GM23338 (cell line): ENCODE measurements around the gene FXYD6. TPM values are rescaled to one million over a fixed set of nuclear protein-coding genes. Genes with fewer than 3 reads are reported as not detected.

Experiments
- ATAC-seq: fragments of 200-7000 bp; cut with Tn5 transposase; 3 replicates; pipeline ENCODE4 v1.9.1; 2020
- DNase-seq: peaks from one replicate; pipeline ENCODE4 v3.0.0-alpha.2; 2015; ENCODE audit warnings: low spot score
- H2AFZ ChIP-seq: fragments of 200-600 bp; sonication (generic); 2 replicates; pipeline ENCODE4 v1.8.0; 2016; ENCODE audit warnings: antibody characterized with exemption, mild to moderate bottlenecking, moderate library complexity
- H3F3A ChIP-seq: fragments of 200-600 bp; sonication (generic); replicated peaks from 2 replicates; pipeline ENCODE4 v1.8.0; 2017; ENCODE audit warnings: antibody characterized with exemption, mixed run types, low read depth
- H3K27ac ChIP-seq: fragments of 200-600 bp; sonication (generic); 2 replicates; pipeline ENCODE4 v1.6.1; 2016; ENCODE audit warnings: low read depth
- H3K27me3 ChIP-seq: fragments of 200-600 bp; sonication (generic); 2 replicates; pipeline ENCODE4 v1.8.0; 2016; ENCODE audit warnings: mild to moderate bottlenecking, mixed run types, moderate library complexity; ENCODE audit not compliant: insufficient read depth
- H3K36me3 ChIP-seq: fragments of 200-600 bp; sonication (generic); 2 replicates; pipeline ENCODE4 v1.8.0; 2016; ENCODE audit warnings: mild to moderate bottlenecking; ENCODE audit not compliant: insufficient read depth
- H3K4me1 ChIP-seq: fragments of 200-600 bp; sonication (generic); 2 replicates; pipeline ENCODE4 v1.8.0; 2016; ENCODE audit warnings: mild to moderate bottlenecking, moderate library complexity; ENCODE audit not compliant: insufficient read depth
- H3K4me2 ChIP-seq: fragments of 200-600 bp; sonication (generic); 2 replicates; pipeline ENCODE4 v1.7.1; 2017; ENCODE audit warnings: mixed run types
- H3K4me3 ChIP-seq: fragments of 200-600 bp; sonication (generic); 2 replicates; pipeline ENCODE4 v1.6.1; 2016; ENCODE audit warnings: mixed run types
- H3K79me2 ChIP-seq: fragments of 200-600 bp; sonication (generic); replicated peaks from 2 replicates; pipeline ENCODE4 v1.8.0; 2017; ENCODE audit warnings: mild to moderate bottlenecking; ENCODE audit not compliant: insufficient read depth
- H3K9me2 ChIP-seq: fragments of 200-600 bp; sonication (generic); 2 replicates; pipeline ENCODE4 v1.8.0; 2017; ENCODE audit not compliant: insufficient read depth
- H4K20me1 ChIP-seq: fragments of 200-600 bp; sonication (generic); replicated peaks from 2 replicates; pipeline ENCODE4 v1.8.0; 2017; ENCODE audit warnings: mild to moderate bottlenecking; ENCODE audit not compliant: insufficient read depth
- H3K27ac Mint-ChIP-seq: 2 replicates; pipeline ENCODE4 v1.8.0; 2020; ENCODE audit warnings: inconsistent platforms, mild to moderate bottlenecking, moderate library complexity, mixed read lengths
- H3K27me3 Mint-ChIP-seq: 3 replicates; pipeline ENCODE4 v1.8.0; 2022; ENCODE audit warnings: low read depth, mild to moderate bottlenecking, moderate library complexity, mixed read lengths, inconsistent platforms; ENCODE audit not compliant: insufficient read depth, poor library complexity
- H3K36me3 Mint-ChIP-seq: 3 replicates; pipeline ENCODE4 v1.8.0; 2021; ENCODE audit warnings: low read depth, mild to moderate bottlenecking, inconsistent platforms, moderate library complexity, mixed read lengths
- H3K4me1 Mint-ChIP-seq: 3 replicates; pipeline ENCODE4 v1.8.0; 2020; ENCODE audit warnings: mild to moderate bottlenecking, inconsistent platforms, mixed read lengths
- H3K4me3 Mint-ChIP-seq: 3 replicates; pipeline ENCODE4 v1.8.0; 2021; ENCODE audit warnings: moderate library complexity, mild to moderate bottlenecking, inconsistent platforms, mixed read lengths
- H3K9me3 Mint-ChIP-seq: 3 replicates; pipeline ENCODE4 v1.8.0; 2020; ENCODE audit warnings: moderate library complexity, mild to moderate bottlenecking, inconsistent platforms, mixed read lengths
- CREB1 ChIP-seq: fragments of 250-450 bp; sonication (Bioruptor Pico); IDR thresholded peaks from 2 replicates; pipeline ENCODE4 v1.5.0; 2020; ENCODE audit warnings: low read depth, mild to moderate bottlenecking, moderate library complexity
- EZH2phosphoT487 ChIP-seq: fragments of 200-600 bp; sonication (generic); IDR thresholded peaks from one replicate; pipeline ENCODE4 v1.8.1; 2018; ENCODE audit warnings: antibody characterized with exemption; ENCODE audit not compliant: unreplicated experiment
- JUNB ChIP-seq: IDR thresholded peaks from one replicate; pipeline ENCODE4 v1.6.1; 2016; ENCODE audit warnings: antibody characterized with exemption; ENCODE audit not compliant: unreplicated experiment
- POLR2AphosphoS5 ChIP-seq: IDR thresholded peaks from 2 replicates; pipeline ENCODE4 v1.6.1; 2016; ENCODE audit warnings: antibody characterized with exemption, low read depth
- REST ChIP-seq: IDR thresholded peaks from one replicate; pipeline ENCODE4 v1.6.1; 2018; ENCODE audit warnings: antibody characterized with exemption; ENCODE audit not compliant: unreplicated experiment
- STAT1 ChIP-seq: IDR thresholded peaks from one replicate; pipeline ENCODE4 v1.6.1; 2016; ENCODE audit warnings: antibody characterized with exemption; ENCODE audit not compliant: unreplicated experiment
- ZNF114 ChIP-seq: fragments of 250-450 bp; sonication (Bioruptor Pico); IDR thresholded peaks from 2 replicates; pipeline ENCODE4 v1.5.0; 2020; ENCODE audit warnings: mild to moderate bottlenecking, moderate library complexity
- ZNF331 ChIP-seq: fragments of 250-450 bp; sonication (Bioruptor Pico); IDR thresholded peaks from 2 replicates; pipeline ENCODE4 v1.5.0; 2020; ENCODE audit warnings: low read depth, mild to moderate bottlenecking, moderate library complexity
- polyA plus RNA-seq: library from polyadenylated mRNA; unstranded; fragments of >200 nt; fragmentation: Nextera tagmentation; extraction: Ambion mirVana; gene quantifications from 2 replicates; pipeline ENCODE4 v1.2.1, GENCODE V29; 2016
- total RNA-seq: library from RNA; depleted of rRNA; stranded (reverse); fragments of >200 nt; shearing (Covaris generic); gene quantifications from 2 replicates; pipeline ENCODE4 v1.2.3, GENCODE V29; 2014
- TF ChIP-seq, protein P1 (sequence below), 2 experiments: fragments of 200-600 bp in 1 of 2; sonication (generic) in 1 of 2; conservative IDR thresholded peaks; 2 replicates each; pipeline versions ENCODE4 v1.5.1 to v1.6.1; 2016 to 2017; ENCODE audit warnings: antibody characterized with exemption in 2 of 2, low read depth in 2 of 2, mild to moderate bottlenecking in 2 of 2, moderate library complexity in 1 of 2
- TF ChIP-seq, protein P2 (sequence below): IDR thresholded peaks from 2 replicates; pipeline ENCODE4 v1.6.1; 2016; ENCODE audit warnings: antibody characterized with exemption

FXYD6 gene
- total and polyA plus RNA-seq, 2 experiments from 2014 or later, result 26.2 to 30.7 TPM

DNA sequence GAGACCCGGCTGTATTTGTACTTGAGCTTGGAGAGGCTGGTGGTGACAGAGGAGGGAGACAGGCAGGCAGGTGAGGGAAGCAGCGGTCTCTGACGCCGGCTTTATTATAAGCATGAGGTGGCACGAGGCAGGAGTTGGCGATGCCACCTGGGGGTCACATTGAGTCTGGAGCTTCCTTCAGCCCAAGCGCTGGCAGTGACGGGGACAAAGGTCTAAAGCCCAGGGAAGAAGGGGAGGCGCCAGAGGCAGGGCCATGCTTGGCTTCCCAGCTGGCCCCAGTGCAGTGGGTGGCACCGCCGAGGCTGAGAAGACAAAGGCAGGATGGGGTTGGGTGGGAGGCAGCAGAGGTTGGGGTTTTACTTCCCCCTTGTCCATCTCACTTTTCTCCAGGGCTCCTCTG, 56.4 kb downstream of the FXYD6 start:
- Histone ChIP-seq H3K27ac (no peak overlapping the region), H3K9me2 (no peaks in the 10 kb centered on the region), H2AFZ (peak overlapping the region; percentile 56; the same call in 1 of the 2 replicates), H3K4me3 (no peak overlapping the region), H3K4me2 (peak overlapping the region; percentile 32; the same call in 1 of the 2 replicates), H3K79me2 (no peaks in the 10 kb centered on the region), H3K36me3 (no peaks in the 10 kb centered on the region), H3K27me3 (no peaks in the 10 kb centered on the region), H4K20me1 (no peaks in the 10 kb centered on the region), H3K4me1 (peaks cover 21% of the 10 kb centered on the region; the same call in 1 of the 2 replicates), H3F3A (no peaks in the 10 kb centered on the region)
- H3K4me3 Mint-ChIP-seq, result no peak overlapping the region; the same call in 2 of the 3 replicates
- no peak for TF ChIP-seq REST
- TF ChIP-seq, protein P1, sequence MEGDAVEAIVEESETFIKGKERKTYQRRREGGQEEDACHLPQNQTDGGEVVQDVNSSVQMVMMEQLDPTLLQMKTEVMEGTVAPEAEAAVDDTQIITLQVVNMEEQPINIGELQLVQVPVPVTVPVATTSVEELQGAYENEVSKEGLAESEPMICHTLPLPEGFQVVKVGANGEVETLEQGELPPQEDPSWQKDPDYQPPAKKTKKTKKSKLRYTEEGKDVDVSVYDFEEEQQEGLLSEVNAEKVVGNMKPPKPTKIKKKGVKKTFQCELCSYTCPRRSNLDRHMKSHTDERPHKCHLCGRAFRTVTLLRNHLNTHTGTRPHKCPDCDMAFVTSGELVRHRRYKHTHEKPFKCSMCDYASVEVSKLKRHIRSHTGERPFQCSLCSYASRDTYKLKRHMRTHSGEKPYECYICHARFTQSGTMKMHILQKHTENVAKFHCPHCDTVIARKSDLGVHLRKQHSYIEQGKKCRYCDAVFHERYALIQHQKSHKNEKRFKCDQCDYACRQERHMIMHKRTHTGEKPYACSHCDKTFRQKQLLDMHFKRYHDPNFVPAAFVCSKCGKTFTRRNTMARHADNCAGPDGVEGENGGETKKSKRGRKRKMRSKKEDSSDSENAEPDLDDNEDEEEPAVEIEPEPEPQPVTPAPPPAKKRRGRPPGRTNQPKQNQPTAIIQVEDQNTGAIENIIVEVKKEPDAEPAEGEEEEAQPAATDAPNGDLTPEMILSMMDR (conservative IDR thresholded peaks at IDR 0.05; ENCODE audit: low read depth in 2 of 2), result no peak
- H3K27ac Mint-ChIP-seq, result no peak overlapping the region
- peaks cover 60% of the 10 kb centered on the region for H3K4me1 Mint-ChIP-seq
- DNase-seq (no peak), ATAC-seq (no peak)
- H3K36me3 Mint-ChIP-seq, result no peaks in the 10 kb centered on the region
- peaks cover 23% of the 10 kb centered on the region for H3K27me3 Mint-ChIP-seq
- no peaks in the 10 kb centered on the region for H3K9me3 Mint-ChIP-seq

DNA sequence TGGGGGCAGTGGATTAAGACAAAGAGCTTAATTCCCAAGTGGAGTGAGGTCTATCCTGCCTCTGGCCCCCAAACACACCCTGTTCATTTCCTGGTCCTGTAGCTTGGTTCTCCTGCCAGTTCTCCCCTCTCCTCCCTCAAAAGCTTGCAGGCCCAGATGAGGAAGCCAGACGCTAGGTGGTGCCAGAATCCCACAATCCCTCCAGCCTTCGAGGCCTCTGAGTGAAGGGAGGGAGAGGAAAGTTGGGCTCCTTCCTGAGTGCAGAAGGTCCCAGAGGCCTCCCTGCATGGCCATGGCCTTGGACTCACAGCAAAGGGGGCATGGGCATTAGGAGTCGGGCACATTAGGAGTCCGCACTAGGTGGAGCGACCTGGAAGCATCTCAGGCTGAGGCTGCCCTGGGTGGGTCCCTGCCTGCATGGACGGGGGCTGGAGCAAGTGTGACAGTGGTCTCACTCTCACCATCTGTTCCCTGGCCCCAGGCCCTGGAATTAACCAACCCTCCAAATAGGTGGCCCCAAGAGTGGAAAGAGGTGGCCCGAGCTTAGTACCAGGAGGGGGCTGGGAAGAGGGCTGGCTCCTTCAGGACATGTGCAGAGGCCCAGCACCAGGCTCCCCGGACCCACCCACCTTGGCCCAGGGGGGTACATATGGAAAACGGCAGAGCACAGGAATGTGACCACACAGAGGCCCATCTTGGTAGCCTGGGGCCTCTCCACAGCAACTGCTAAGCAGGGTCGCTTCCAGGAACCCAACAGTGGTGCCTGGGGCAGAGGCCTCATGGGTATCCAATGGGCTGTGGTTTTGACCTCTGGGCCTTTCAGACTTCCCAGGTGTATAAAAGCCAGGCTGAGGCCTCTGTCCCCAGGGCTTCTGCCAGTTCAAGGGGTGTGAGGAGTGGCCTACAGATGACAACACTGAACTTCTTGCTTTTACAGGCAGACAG, 57.1 kb downstream of the FXYD6 start:
- peak overlapping the region; percentile 14; the same call in 1 of the 2 replicates for H2AFZ ChIP-seq
- H3K27me3 ChIP-seq, result no peaks in the 10 kb centered on the region
- H3F3A ChIP-seq, result no peaks in the 10 kb centered on the region
- H3K4me3 ChIP-seq, result no peak overlapping the region
- H3K27ac Mint-ChIP-seq, result no peak overlapping the region
- peak; percentile 90 for DNase-seq
- peaks cover 59% of the 10 kb centered on the region for H3K4me1 Mint-ChIP-seq
- no peaks in the 10 kb centered on the region for H3K9me2 ChIP-seq
- no peaks in the 10 kb centered on the region for H3K9me3 Mint-ChIP-seq
- H3K4me2 ChIP-seq, result no peak overlapping the region
- H3K36me3 Mint-ChIP-seq, result no peaks in the 10 kb centered on the region
- no peak overlapping the region; the same call in 2 of the 3 replicates for H3K4me3 Mint-ChIP-seq
- no peaks in the 10 kb centered on the region; the same call in 1 of the 2 replicates for H4K20me1 ChIP-seq
- H3K4me1 ChIP-seq, result peaks cover 17% of the 10 kb centered on the region; the same call in 1 of the 2 replicates
- ATAC-seq, result peak; percentile 36
- peaks cover 21% of the 10 kb centered on the region for H3K27me3 Mint-ChIP-seq
- H3K36me3 ChIP-seq, result no peaks in the 10 kb centered on the region
- H3K27ac ChIP-seq, result no peak overlapping the region
- no peaks in the 10 kb centered on the region for H3K79me2 ChIP-seq
- TF ChIP-seq ZNF331 (CRISPR knock-in tag), result no peak
- no peak for TF ChIP-seq ZNF114 (CRISPR knock-in tag)
- TF ChIP-seq EZH2phosphoT487, result no peak
- no peak for TF ChIP-seq JUNB
- TF ChIP-seq POLR2AphosphoS5, result no peak
- TF ChIP-seq CREB1 (CRISPR knock-in tag), result no peak
- TF ChIP-seq, protein P2, sequence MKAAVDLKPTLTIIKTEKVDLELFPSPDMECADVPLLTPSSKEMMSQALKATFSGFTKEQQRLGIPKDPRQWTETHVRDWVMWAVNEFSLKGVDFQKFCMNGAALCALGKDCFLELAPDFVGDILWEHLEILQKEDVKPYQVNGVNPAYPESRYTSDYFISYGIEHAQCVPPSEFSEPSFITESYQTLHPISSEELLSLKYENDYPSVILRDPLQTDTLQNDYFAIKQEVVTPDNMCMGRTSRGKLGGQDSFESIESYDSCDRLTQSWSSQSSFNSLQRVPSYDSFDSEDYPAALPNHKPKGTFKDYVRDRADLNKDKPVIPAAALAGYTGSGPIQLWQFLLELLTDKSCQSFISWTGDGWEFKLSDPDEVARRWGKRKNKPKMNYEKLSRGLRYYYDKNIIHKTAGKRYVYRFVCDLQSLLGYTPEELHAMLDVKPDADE, result no peak
- no peak for TF ChIP-seq STAT1
